Measurements from ENCODE around the gene ANG. TPM values are rescaled to one million over a fixed set of nuclear protein-coding genes. Genes with fewer than 3 reads are reported as not detected.
"Not testable (repeated sequence)": the region's sequence is repeated elsewhere in the genome, so short reads cannot be mapped to it uniquely, and the experiment has no call there.

Gene ANG
- total RNA-seq, 1 donor from 2014 or later: 2.4 TPM

DNA sequence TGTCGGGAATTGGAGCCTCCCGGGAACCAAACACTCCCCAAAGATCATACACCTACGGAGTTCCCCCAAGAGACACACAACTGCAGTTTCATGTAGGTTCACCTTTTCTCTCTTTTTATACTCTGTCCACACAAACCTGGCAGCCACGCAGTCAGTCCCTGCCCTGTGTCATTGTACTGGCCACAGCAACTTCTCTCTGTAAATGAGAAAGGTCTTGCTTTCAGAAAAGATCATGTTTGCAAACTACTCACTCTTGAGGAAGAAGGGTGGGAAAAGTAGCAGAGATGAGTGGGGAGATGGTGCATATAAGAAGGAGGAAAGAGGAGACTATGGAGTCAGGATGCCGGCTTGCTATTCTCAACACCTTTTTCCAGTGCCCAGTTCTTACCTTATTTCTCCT lies 10.4 kb downstream of the ANG start:
- DNase-seq (ENCODE audit: low read depth): no peak
- no peak for FAIRE-seq
- Histone ChIP-seq H3K36me3 (ENCODE audit: control insufficient read depth, insufficient read depth, low read length) (no peaks in the 10 kb centered on the region), H3K27me3 (ENCODE audit: control insufficient read depth, insufficient read depth, low read length) (no peaks in the 10 kb centered on the region), H3K4me3 (ENCODE audit: low read depth, low read length) (no peak overlapping the region)
- TF ChIP-seq, protein P1, sequence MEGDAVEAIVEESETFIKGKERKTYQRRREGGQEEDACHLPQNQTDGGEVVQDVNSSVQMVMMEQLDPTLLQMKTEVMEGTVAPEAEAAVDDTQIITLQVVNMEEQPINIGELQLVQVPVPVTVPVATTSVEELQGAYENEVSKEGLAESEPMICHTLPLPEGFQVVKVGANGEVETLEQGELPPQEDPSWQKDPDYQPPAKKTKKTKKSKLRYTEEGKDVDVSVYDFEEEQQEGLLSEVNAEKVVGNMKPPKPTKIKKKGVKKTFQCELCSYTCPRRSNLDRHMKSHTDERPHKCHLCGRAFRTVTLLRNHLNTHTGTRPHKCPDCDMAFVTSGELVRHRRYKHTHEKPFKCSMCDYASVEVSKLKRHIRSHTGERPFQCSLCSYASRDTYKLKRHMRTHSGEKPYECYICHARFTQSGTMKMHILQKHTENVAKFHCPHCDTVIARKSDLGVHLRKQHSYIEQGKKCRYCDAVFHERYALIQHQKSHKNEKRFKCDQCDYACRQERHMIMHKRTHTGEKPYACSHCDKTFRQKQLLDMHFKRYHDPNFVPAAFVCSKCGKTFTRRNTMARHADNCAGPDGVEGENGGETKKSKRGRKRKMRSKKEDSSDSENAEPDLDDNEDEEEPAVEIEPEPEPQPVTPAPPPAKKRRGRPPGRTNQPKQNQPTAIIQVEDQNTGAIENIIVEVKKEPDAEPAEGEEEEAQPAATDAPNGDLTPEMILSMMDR (IDR thresholded peaks at IDR 0.05; ENCODE audit: insufficient read depth, low read length, severe bottlenecking): no peak

DNA sequence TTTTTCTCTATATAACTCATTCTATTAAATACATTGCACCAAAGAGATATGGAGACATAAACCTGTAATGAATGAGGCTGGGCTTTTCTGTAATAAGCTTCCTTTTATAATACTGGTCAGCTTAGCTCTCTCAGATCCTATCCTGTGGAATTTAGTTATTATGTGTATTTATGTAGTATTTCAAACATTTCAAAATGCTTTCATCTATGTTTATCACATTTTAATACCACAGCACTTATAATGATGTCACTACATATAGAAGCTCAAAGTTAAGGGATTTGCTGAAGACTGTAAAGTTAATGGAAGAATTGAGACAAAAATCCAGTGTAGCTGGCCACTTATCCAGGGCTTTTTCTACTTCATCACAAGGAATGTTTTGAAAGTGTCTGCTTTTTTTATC lies 11.4 kb downstream of the ANG start:
- no peak for FAIRE-seq
- no peaks in the 10 kb centered on the region for H3K27me3 ChIP-seq (ENCODE audit: control insufficient read depth, insufficient read depth, low read length)
- TF ChIP-seq, protein P1 (IDR thresholded peaks at IDR 0.05; ENCODE audit: insufficient read depth, low read length, severe bottlenecking): no peak

DNA sequence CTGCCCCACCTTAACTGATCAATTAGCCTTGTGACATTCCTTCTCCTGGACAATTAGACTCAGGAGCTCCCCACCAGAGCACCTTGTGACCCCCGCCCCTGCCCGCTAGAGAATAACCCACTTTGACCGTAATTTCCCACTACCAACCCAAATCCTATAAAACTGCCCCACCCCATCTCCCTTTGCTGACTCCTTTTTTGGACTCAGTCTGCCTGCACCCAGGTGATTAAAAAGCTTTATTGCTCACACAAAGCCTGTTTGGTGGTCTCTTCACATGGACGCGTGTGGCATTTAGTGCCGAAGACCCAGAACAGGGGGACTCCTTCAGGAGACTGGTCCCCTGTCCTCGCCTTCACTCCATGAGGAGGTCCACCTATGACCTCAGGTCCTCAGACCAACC lies 12.4 kb downstream of the ANG start:
- not testable (repeated sequence) for H3K27me3 ChIP-seq (ENCODE audit: control insufficient read depth, insufficient read depth, low read length); H3K36me3 ChIP-seq (ENCODE audit: control insufficient read depth, insufficient read depth, low read length); DNase-seq (ENCODE audit: low read depth); FAIRE-seq; H3K4me3 ChIP-seq (ENCODE audit: low read depth, low read length)

More for the DNA sequence above, 11.4 kb downstream of the ANG start:
- no peak for DNase-seq (ENCODE audit: low read depth)
- H3K4me3 ChIP-seq (ENCODE audit: low read depth, low read length): no peak overlapping the region
- H3K36me3 ChIP-seq (ENCODE audit: control insufficient read depth, insufficient read depth, low read length): no peaks in the 10 kb centered on the region

DNA sequence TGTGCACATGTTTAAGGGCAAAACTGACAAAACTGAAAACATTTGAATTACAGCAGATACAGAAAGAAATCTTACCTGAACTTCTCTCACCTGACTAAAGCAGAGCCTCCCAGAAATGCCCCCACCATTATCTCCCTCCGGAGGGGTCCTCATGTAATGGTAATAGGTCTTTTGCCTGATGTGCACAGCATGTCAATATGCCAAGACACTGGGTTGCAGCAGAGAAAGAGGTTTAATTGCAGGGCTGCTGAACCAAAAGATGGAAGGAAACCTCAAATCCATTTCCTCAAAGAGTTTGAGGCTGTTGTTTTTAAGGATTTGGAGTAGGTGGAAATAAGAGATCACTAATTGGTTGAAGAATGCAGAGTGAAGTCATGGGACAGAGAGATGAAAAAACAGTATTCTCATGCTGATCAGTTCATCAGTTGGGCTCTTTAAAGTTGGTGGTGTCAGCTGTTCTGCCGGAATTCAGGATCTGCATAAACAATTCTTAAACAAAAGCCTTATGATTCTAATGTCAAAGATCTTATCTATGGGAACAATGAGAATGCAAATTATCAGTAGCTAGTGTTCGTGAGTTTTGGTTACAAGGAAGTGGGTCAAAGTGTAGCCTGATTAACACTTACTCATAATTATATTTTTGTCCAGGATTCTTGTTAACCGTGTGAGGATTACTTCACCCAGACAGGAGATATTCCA lies 18.2 kb downstream of the ANG start:
- FAIRE-seq (no peak), DNase-seq (ENCODE audit: low read depth) (peak; percentile 71)
- H3K4me3 ChIP-seq (ENCODE audit: low read depth, low read length): no peak overlapping the region
- TF ChIP-seq, protein P1 (IDR thresholded peaks at IDR 0.05; ENCODE audit: insufficient read depth, low read length, severe bottlenecking): no peak
- no peaks in the 10 kb centered on the region for H3K36me3 ChIP-seq (ENCODE audit: control insufficient read depth, insufficient read depth, low read length)
- H3K27me3 ChIP-seq (ENCODE audit: control insufficient read depth, insufficient read depth, low read length): no peaks in the 10 kb centered on the region

DNA sequence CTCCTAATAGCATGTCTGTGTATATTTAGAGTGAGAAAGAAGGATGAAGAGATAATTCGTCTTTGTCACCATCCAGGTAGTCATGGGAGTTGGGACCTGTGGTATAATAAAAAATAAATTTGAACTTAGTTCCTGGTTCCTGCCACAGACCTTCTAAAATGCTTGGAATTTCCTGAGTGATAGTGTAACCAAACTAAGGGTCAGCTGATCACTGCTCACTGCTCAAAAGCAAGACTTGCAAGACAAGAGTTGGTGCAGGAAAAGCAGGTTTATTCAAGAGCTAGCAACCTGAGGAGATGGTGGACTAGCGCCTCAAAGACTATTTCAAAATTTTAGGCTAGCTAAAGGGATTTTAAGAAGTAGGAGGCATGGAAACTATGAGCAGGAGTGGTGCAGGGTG lies 19.1 kb downstream of the ANG start:
- Histone ChIP-seq H3K27me3 (ENCODE audit: control insufficient read depth, insufficient read depth, low read length) (no peaks in the 10 kb centered on the region), H3K4me3 (ENCODE audit: low read depth, low read length) (no peak overlapping the region), H3K36me3 (ENCODE audit: control insufficient read depth, insufficient read depth, low read length) (no peaks in the 10 kb centered on the region)
- FAIRE-seq (no peak), DNase-seq (ENCODE audit: low read depth) (peak; percentile 85)
- TF ChIP-seq, protein P1 (IDR thresholded peaks at IDR 0.05; ENCODE audit: insufficient read depth, low read length, severe bottlenecking): no peak

DNA sequence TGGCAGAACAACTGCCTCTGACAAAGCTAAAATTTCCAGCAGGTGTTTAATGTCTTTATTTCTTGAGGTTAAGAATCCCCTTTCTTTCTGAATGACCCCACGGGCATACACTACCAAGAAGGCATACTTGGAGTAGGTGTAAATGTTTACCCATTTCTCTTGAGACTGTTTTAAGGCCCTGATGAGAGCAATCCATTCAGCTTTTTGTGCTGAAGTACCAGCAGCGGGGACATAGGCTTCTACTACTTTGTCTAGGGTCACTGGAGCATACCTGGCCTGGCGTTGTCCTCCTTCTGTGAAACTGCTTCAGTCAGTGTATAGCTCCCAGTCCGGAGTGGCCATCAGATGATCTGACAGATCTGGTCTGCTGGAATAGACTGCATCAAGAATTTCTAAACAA lies 22.7 kb downstream of the ANG start:
- Histone ChIP-seq H3K27me3 (ENCODE audit: control insufficient read depth, insufficient read depth, low read length) (no peaks in the 10 kb centered on the region), H3K4me3 (ENCODE audit: low read depth, low read length) (no peak overlapping the region), H3K36me3 (ENCODE audit: control insufficient read depth, insufficient read depth, low read length) (no peaks in the 10 kb centered on the region)
- TF ChIP-seq, protein P1 (IDR thresholded peaks at IDR 0.05; ENCODE audit: insufficient read depth, low read length, severe bottlenecking): no peak
- FAIRE-seq (no peak), DNase-seq (ENCODE audit: low read depth) (no peak)

Data from bronchial epithelial cell (primary cell).